Prostate gland (tissue), 2 donors: Measurements from ENCODE around the gene MRPS27.

ENCODE experiments used
- POLR2A ChIP-seq: fragments of 450-650 bp; IDR thresholded peaks from one replicate; pipeline ENCODE4 v1.6.1; 2016; ENCODE audit warnings: antibody characterized with exemption, mild to moderate bottlenecking
- TF ChIP-seq, protein P1 (sequence below), 4 experiments: fragments of 200-600 bp in 2 of 4; fragments of 450-650 bp in 2 of 4; sonication (generic) in 2 of 4; IDR thresholded peaks; 1 replicate in 3 of 4; 2 replicates in 1 of 4; pipeline ENCODE4 v1.5.1; 2016 to 2019; ENCODE audit warnings: antibody characterized with exemption in 4 of 4, mild to moderate bottlenecking in 2 of 4, moderate library complexity in 2 of 4

DNA sequence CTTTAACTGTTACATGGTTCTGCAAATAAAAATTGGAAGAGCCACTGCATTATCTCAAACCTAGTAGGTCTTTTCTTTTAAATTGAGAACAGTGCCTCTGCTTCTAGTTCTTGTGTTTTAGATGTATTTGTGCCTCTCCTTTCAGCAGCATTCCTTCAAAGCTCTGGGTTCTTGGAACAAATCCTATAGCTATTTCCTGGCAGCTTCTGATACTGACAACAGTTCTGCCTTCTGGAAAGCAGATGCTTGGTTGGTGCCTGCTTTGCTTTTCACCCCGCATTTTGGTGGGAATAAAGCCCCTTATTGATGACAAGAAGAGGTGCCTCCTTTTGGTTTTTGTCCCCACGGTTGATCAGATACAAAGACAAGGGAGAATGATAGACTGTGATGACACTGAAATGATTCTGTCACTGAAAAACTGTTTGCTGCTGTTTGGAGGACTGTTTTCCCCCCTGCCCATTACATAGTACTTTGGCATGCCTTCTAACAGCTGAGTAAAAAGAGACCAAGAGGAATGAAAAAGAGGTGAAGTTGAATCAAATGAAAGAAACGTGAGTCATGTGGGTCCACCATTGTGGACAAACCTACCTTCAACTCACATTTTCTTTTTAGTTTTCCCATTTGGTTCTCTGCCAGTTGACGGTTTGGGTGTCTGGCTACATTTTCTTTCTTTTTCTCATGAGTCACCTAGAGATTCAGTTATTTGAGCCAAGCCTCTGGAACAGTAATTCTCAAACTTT is 5.7 kb upstream of the MRPS27 start:
- TF ChIP-seq, protein P1, sequence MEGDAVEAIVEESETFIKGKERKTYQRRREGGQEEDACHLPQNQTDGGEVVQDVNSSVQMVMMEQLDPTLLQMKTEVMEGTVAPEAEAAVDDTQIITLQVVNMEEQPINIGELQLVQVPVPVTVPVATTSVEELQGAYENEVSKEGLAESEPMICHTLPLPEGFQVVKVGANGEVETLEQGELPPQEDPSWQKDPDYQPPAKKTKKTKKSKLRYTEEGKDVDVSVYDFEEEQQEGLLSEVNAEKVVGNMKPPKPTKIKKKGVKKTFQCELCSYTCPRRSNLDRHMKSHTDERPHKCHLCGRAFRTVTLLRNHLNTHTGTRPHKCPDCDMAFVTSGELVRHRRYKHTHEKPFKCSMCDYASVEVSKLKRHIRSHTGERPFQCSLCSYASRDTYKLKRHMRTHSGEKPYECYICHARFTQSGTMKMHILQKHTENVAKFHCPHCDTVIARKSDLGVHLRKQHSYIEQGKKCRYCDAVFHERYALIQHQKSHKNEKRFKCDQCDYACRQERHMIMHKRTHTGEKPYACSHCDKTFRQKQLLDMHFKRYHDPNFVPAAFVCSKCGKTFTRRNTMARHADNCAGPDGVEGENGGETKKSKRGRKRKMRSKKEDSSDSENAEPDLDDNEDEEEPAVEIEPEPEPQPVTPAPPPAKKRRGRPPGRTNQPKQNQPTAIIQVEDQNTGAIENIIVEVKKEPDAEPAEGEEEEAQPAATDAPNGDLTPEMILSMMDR (IDR thresholded peaks at IDR 0.05), result no peak
- TF ChIP-seq POLR2A, result no peak
